ENCODE results near the gene SIPA1L2.

DNA sequence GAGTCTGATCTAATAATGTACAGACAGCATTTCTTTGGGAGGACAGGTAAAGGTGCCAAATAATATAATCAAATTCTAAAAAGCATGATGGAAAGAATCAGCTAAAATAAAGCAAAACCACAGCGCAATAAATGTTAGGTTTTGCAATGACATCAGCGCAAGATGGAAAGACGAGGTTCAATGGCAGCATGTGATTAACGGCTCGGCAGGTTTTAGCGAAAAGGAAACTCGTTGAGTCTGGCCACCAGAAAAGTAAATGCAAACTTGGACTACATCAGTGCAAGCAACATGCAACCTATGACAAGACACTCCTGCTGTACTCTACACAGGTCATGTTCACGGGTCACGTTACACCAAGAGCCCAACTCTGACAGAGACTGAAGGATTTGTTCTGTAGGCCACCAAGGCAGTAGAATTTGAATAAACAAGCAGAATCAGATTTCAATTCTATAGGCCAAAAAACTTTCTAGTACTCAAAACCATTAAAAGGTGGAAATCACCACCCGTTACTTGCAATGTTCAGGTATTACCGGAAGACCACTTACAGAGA, 4.5 kb downstream of the SIPA1L2 start:
- TF ChIP-seq, protein P1, sequence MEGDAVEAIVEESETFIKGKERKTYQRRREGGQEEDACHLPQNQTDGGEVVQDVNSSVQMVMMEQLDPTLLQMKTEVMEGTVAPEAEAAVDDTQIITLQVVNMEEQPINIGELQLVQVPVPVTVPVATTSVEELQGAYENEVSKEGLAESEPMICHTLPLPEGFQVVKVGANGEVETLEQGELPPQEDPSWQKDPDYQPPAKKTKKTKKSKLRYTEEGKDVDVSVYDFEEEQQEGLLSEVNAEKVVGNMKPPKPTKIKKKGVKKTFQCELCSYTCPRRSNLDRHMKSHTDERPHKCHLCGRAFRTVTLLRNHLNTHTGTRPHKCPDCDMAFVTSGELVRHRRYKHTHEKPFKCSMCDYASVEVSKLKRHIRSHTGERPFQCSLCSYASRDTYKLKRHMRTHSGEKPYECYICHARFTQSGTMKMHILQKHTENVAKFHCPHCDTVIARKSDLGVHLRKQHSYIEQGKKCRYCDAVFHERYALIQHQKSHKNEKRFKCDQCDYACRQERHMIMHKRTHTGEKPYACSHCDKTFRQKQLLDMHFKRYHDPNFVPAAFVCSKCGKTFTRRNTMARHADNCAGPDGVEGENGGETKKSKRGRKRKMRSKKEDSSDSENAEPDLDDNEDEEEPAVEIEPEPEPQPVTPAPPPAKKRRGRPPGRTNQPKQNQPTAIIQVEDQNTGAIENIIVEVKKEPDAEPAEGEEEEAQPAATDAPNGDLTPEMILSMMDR (IDR thresholded peaks at IDR 0.05 in 8 of 11, conservative IDR thresholded peaks at IDR 0.05 in 3 of 11), result no peak
- TF ChIP-seq POLR2A (IDR thresholded peaks at IDR 0.05) (no peak), POLR2AphosphoS5 (IDR thresholded peaks at IDR 0.05) (no peak)

All from spleen (tissue), 7 donors.